Liver (tissue), 3 donors: ENCODE results near the gene CTLA4.

Source experiments
- CTCF ChIP-seq: fragments of 150-350 bp; IDR thresholded peaks from 2 replicates; pipeline ENCODE4 v1.5.1; 2017; ENCODE audit warnings: improper control_type of control experiment, low read depth, low read length; ENCODE audit not compliant: missing input control
- EGR1 ChIP-seq, 2 donors: IDR thresholded peaks; 2 replicates each; pipeline ENCODE4 v1.6.1; 2016 to 2018; ENCODE audit warnings: antibody characterized with exemption in 2 of 2, low read depth in 2 of 2
- HNF4A ChIP-seq, 2 donors: conservative IDR thresholded peaks; 2 replicates each; pipeline ENCODE4 v1.6.1; 2016; ENCODE audit warnings: antibody characterized with exemption in 2 of 2, mild to moderate bottlenecking in 2 of 2
- JUND ChIP-seq, 2 donors: IDR thresholded peaks; 2 replicates each; pipeline ENCODE4 v1.6.1; 2016; ENCODE audit warnings: antibody characterized with exemption in 2 of 2
- NR2F2 ChIP-seq: IDR thresholded peaks from 2 replicates; pipeline ENCODE4 v1.6.1; 2016; ENCODE audit warnings: antibody characterized with exemption
- RAD21 ChIP-seq, 2 donors: IDR thresholded peaks; 2 replicates each; pipeline ENCODE4 v1.6.1; 2016; ENCODE audit warnings: antibody characterized with exemption in 2 of 2, mild to moderate bottlenecking in 2 of 2
- REST ChIP-seq: IDR thresholded peaks from 2 replicates; pipeline ENCODE4 v1.6.1; 2016; ENCODE audit warnings: antibody characterized with exemption, mild to moderate bottlenecking
- RXRA ChIP-seq, 2 donors: IDR thresholded peaks; 2 replicates each; pipeline ENCODE4 v1.6.1; 2017 to 2018; ENCODE audit warnings: antibody characterized with exemption in 2 of 2, mild to moderate bottlenecking in 1 of 2
- SP1 ChIP-seq: IDR thresholded peaks from 2 replicates; pipeline ENCODE4 v1.6.1; 2018; ENCODE audit warnings: antibody characterized with exemption, mild to moderate bottlenecking
- YY1 ChIP-seq: IDR thresholded peaks from 2 replicates; pipeline ENCODE4 v1.6.1; 2016; ENCODE audit warnings: antibody characterized with exemption, mild to moderate bottlenecking
- TF ChIP-seq, protein P1 (sequence below): IDR thresholded peaks from 2 replicates; pipeline ENCODE4 v1.6.1; 2016; ENCODE audit warnings: antibody characterized with exemption
- TF ChIP-seq, protein P2 (sequence below): IDR thresholded peaks from 2 replicates; pipeline ENCODE4 v1.6.1; 2016; ENCODE audit warnings: antibody characterized with exemption
- donor health status: healthy.
- donor health status: healthy.

- TF ChIP-seq CTCF, result no peak
- no peak for TF ChIP-seq REST
- no peak for TF ChIP-seq RAD21 (IDR thresholded peaks at IDR 0.05)
- TF ChIP-seq, protein P1, sequence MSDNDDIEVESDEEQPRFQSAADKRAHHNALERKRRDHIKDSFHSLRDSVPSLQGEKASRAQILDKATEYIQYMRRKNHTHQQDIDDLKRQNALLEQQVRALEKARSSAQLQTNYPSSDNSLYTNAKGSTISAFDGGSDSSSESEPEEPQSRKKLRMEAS, result no peak
- TF ChIP-seq EGR1 (IDR thresholded peaks at IDR 0.05; ENCODE audit: low read depth in 2 of 2), result no peak
- TF ChIP-seq, protein P2, sequence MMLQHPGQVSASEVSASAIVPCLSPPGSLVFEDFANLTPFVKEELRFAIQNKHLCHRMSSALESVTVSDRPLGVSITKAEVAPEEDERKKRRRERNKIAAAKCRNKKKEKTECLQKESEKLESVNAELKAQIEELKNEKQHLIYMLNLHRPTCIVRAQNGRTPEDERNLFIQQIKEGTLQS, result no peak
- TF ChIP-seq NR2F2, result no peak
- no peak for TF ChIP-seq HNF4A (conservative IDR thresholded peaks at IDR 0.05)
- TF ChIP-seq RXRA (IDR thresholded peaks at IDR 0.05), result no peak
- no peak for TF ChIP-seq JUND (IDR thresholded peaks at IDR 0.05)
- TF ChIP-seq SP1, result no peak
- TF ChIP-seq YY1, result no peak
These were observed 8.4 kb upstream of the CTLA4 start for GRCh38 chr2:203859030-203859789.
